AG09309 (cell line): ENCODE measurements around the gene FYN.
A peak's percentile ranks its signal among the peaks of the same experiment; 100 is the strongest.

Experiments used
- DNase-seq: peaks from one replicate; pipeline ENCODE4 v3.0.0-alpha.2; 2010; ENCODE audit warnings: low read depth
- H3K4me3 ChIP-seq: 2 replicates; pipeline ENCODE4 v1.5.1; 2011; ENCODE audit warnings: mild to moderate bottlenecking, low read depth, low read length, moderate library complexity; ENCODE audit not compliant: control insufficient read depth
- CTCF ChIP-seq: IDR thresholded peaks from 2 replicates; pipeline ENCODE4 v1.5.1; 2011; ENCODE audit warnings: mild to moderate bottlenecking, low read depth, low read length, inconsistent platforms; ENCODE audit not compliant: insufficient read depth, control insufficient read depth; ENCODE audit errors: missing control alignments

The FYN gene

GRCh38 chr6:111885373-111886027, 12.2 kb upstream of the FYN start:
- H3K4me3 ChIP-seq, result no peak overlapping the region
- no peak for TF ChIP-seq CTCF
- no peak for DNase-seq

GRCh38 chr6:111884068-111884467, 10.8 kb upstream of the FYN start:
- no peak overlapping the region for H3K4me3 ChIP-seq
- no peak for TF ChIP-seq CTCF
- no peak for DNase-seq

GRCh38 chr6:111880181-111880888, 7.1 kb upstream of the FYN start:
- no peak for TF ChIP-seq CTCF

GRCh38 chr6:111875741-111876140, 2.5 kb upstream of the FYN start:
- TF ChIP-seq CTCF, result no peak
- no peak overlapping the region for H3K4me3 ChIP-seq
- DNase-seq, result no peak

More at GRCh38 chr6:111880181-111880888, 7.1 kb upstream of the FYN start:
- DNase-seq, result no peak
- H3K4me3 ChIP-seq, result no peak overlapping the region

GRCh38 chr6:111874025-111874415, 768 bp upstream of the FYN start:
- TF ChIP-seq CTCF, result no peak
- DNase-seq, result no peak
- peak overlapping the region; percentile 61 for H3K4me3 ChIP-seq

GRCh38 chr6:111872401-111873177, 663 bp downstream of the FYN start:
- TF ChIP-seq CTCF, result no peak
- peak overlapping the region; percentile 61 for H3K4me3 ChIP-seq

More at GRCh38 chr6:111872401-111873177, 663 bp downstream of the FYN start:
- no peak for DNase-seq
